IPS-18c (cell line): ENCODE results near the gene CES1.
"Not testable (repeated sequence)": the region's sequence is repeated elsewhere in the genome, so short reads cannot be mapped to it uniquely, and the experiment has no call there.

Source experiments
- H3K4me3 ChIP-seq: 2 replicates; pipeline ENCODE4 v1.7.0; 2013; ENCODE audit warnings: low read depth, mild to moderate bottlenecking, low read length, moderate library complexity; ENCODE audit not compliant: insufficient read depth
- H3K9me3 ChIP-seq: one replicate; pipeline ENCODE4 v1.6.1; 2013; ENCODE audit warnings: mild to moderate bottlenecking, low read length, moderate library complexity; ENCODE audit not compliant: control insufficient read depth, insufficient read depth

The CES1 gene

DNA sequence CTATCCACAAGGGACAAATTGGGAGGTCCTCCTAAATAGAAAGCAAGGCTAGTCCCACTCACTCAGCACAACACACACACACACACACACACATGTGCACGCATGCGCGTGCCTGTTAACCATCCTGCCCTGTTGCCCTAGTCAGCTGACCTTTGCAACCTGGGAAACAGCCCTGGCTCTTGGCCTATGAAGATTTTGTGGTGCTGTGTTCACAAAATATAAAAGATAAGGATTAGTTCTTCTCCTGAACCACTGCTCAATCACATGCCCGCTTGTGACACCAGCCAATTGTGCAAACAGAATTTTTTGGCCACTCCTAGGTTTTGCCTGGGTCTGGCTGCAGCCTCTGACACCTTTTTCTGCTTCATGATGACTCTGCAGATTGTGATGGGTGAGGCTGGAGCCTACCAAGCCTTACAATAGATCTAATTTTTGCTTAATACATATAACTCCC, 3.3 kb upstream of the CES1 start:
- H3K4me3 ChIP-seq: no peak overlapping the region
- no peaks in the 10 kb centered on the region for H3K9me3 ChIP-seq

- H3K9me3 ChIP-seq: no peaks in the 10 kb centered on the region
- H3K4me3 ChIP-seq: no peak overlapping the region
Measured at GRCh38 chr16:55835581-55835980, 2.7 kb upstream of the CES1 start.

DNA sequence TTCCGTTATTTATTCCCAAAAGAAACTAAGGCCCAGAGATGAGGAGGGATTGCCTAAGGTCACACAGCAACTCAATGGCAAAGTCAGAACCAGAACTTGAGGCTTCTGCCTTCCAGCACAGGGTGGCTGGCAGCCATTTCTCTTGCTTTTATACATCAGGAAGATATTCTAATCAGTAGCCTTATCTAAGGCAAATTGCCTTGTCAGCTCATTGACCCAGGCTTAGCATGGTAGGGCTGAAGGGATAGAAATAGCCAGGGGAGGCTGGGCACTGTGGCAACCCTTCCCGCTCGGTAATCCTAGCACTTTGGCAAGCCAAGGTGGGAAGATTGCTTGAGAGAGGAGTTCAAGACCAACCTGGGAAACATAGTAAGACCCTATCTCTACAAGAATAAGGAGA, 2.3 kb upstream of the CES1 start:
- not testable (repeated sequence) for H3K4me3 ChIP-seq, H3K9me3 ChIP-seq

GRCh38 chr16:55834049-55834448, 1.2 kb upstream of the CES1 start:
- Histone ChIP-seq H3K4me3 (no peak overlapping the region), H3K9me3 (no peaks in the 10 kb centered on the region)

- Histone ChIP-seq H3K9me3 (no peaks in the 10 kb centered on the region), H3K4me3 (no peak overlapping the region)
Measured at GRCh38 chr16:55832425-55832772, 497 bp downstream of the CES1 start.

GRCh38 chr16:55830658-55831294, 2.1 kb downstream of the CES1 start:
- Histone ChIP-seq H3K9me3 (no peaks in the 10 kb centered on the region), H3K4me3 (no peak overlapping the region)

DNA sequence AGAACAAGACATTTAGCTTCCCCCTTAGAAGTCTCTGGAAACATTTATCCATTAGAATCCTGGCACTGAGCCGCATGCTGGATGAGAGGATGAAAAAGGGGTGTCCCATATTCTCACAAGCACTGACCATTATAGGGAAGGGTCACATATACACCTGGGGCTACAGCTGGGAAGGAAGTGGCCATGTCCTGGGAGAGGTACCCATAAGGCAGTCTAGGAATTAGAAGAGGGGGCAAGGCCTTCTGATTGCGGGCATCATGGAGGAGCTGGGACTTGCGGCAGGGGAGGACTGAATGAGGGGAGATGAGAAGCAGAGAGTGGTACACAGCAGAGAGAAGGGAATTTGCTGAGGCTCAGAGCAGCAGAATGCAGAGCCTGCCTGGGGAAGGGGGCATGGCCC, 3.7 kb downstream of the CES1 start:
- H3K9me3 ChIP-seq, H3K4me3 ChIP-seq: not testable (repeated sequence)

GRCh38 chr16:55828680-55829079, 4.2 kb downstream of the CES1 start:
- Histone ChIP-seq H3K9me3 (no peaks in the 10 kb centered on the region), H3K4me3 (no peak overlapping the region)

GRCh38 chr16:55825115-55825728, 7.7 kb downstream of the CES1 start:
- no peak overlapping the region for H3K4me3 ChIP-seq
- no peaks in the 10 kb centered on the region for H3K9me3 ChIP-seq

GRCh38 chr16:55824473-55825000, 8.4 kb downstream of the CES1 start:
- no peak overlapping the region for H3K4me3 ChIP-seq
- H3K9me3 ChIP-seq: no peaks in the 10 kb centered on the region

GRCh38 chr16:55822280-55822810, 10.6 kb downstream of the CES1 start:
- no peaks in the 10 kb centered on the region for H3K9me3 ChIP-seq
- no peak overlapping the region for H3K4me3 ChIP-seq

- no peaks in the 10 kb centered on the region for H3K9me3 ChIP-seq
- H3K4me3 ChIP-seq: no peak overlapping the region
Measured at GRCh38 chr16:55821210-55821609, 11.7 kb downstream of the CES1 start.

GRCh38 chr16:55820615-55821014, 12.3 kb downstream of the CES1 start:
- no peaks in the 10 kb centered on the region for H3K9me3 ChIP-seq
- no peak overlapping the region for H3K4me3 ChIP-seq

GRCh38 chr16:55817236-55817912, 15.5 kb downstream of the CES1 start:
- Histone ChIP-seq H3K4me3 (no peak overlapping the region), H3K9me3 (no peaks in the 10 kb centered on the region)

- not testable (repeated sequence) for H3K4me3 ChIP-seq, H3K9me3 ChIP-seq
Measured at GRCh38 chr16:55816222-55816621, 16.7 kb downstream of the CES1 start.

- H3K9me3 ChIP-seq: no peaks in the 10 kb centered on the region
Measured at GRCh38 chr16:55815320-55815719, 17.6 kb downstream of the CES1 start.

GRCh38 chr16:55814174-55814573, 18.7 kb downstream of the CES1 start:
- not testable (repeated sequence) for H3K4me3 ChIP-seq, H3K9me3 ChIP-seq

More at GRCh38 chr16:55815320-55815719, 17.6 kb downstream of the CES1 start:
- H3K4me3 ChIP-seq: no peak overlapping the region

- not testable (repeated sequence) for H3K9me3 ChIP-seq, H3K4me3 ChIP-seq
Measured at GRCh38 chr16:55813730-55814129, 19.2 kb downstream of the CES1 start.
